SK-N-DZ (cell line): ENCODE data around the gene FBXL19.
"Not testable (repeated sequence)": the region's sequence is repeated elsewhere in the genome, so short reads cannot be mapped to it uniquely, and the experiment has no call there.

Experiments used
- DNase-seq: peaks from one replicate; pipeline ENCODE4 v3.0.0-alpha.2; 2015; ENCODE audit warnings: low spot score

Gene FBXL19

GRCh38 chr16:30922420-30922959, 882 bp upstream of the FBXL19 start:
- DNase-seq = peak; percentile 100

GRCh38 chr16:30922960-30923535, 324 bp upstream of the FBXL19 start:
- peak; percentile 100 for DNase-seq

- DNase-seq = no peak
Observed at GRCh38 chr16:30924076-30924912, 922 bp downstream of the FBXL19 start.

- no peak for DNase-seq
Observed at GRCh38 chr16:30924913-30925631, 1.7 kb downstream of the FBXL19 start.

- DNase-seq = no peak
Observed at GRCh38 chr16:30925632-30925987, 2.2 kb downstream of the FBXL19 start.

GRCh38 chr16:30925995-30926811, 2.8 kb downstream of the FBXL19 start:
- no peak for DNase-seq

GRCh38 chr16:30926937-30927788, 3.8 kb downstream of the FBXL19 start:
- no peak for DNase-seq

GRCh38 chr16:30927789-30928378, 4.5 kb downstream of the FBXL19 start:
- DNase-seq = peak; percentile 87

- no peak for DNase-seq
Observed at GRCh38 chr16:30928390-30928789, 5.0 kb downstream of the FBXL19 start.

- no peak for DNase-seq
Observed at GRCh38 chr16:30929167-30929566, 5.8 kb downstream of the FBXL19 start.

GRCh38 chr16:30930160-30930571, 6.8 kb downstream of the FBXL19 start:
- no peak for DNase-seq

- no peak for DNase-seq
Observed at GRCh38 chr16:30931068-30931650, 7.8 kb downstream of the FBXL19 start.

GRCh38 chr16:30934827-30935557, 11.6 kb downstream of the FBXL19 start:
- no peak for DNase-seq

- no peak for DNase-seq
Observed at GRCh38 chr16:30937692-30938091, 14.3 kb downstream of the FBXL19 start.

GRCh38 chr16:30939571-30939970, 16.2 kb downstream of the FBXL19 start:
- DNase-seq = not testable (repeated sequence)

- peak; percentile 65 for DNase-seq
Observed at GRCh38 chr16:30941600-30942425, 18.4 kb downstream of the FBXL19 start.

- DNase-seq = no peak
Observed at GRCh38 chr16:30942426-30942806, 19.0 kb downstream of the FBXL19 start.

- no peak for DNase-seq
Observed at GRCh38 chr16:30944352-30944751, 21.0 kb downstream of the FBXL19 start.
